ENCODE results near the gene CALHM5.

CALHM5 gene

GRCh38 chr6:116522896-116523295 lies 11.5 kb downstream of the CALHM5 start:
- no peak for TF ChIP-seq CTCF (IDR thresholded peaks at IDR 0.05; ENCODE audit: low read depth, low read length)
- H3K4me3 ChIP-seq (ENCODE audit: low read depth, low read length), result no peak overlapping the region

GRCh38 chr6:116524236-116524635 lies 12.8 kb downstream of the CALHM5 start:
- H3K4me3 ChIP-seq (ENCODE audit: low read depth, low read length), result no peak overlapping the region
- no peak for TF ChIP-seq CTCF (IDR thresholded peaks at IDR 0.05; ENCODE audit: low read depth, low read length)

GRCh38 chr6:116528133-116528532 lies 16.7 kb downstream of the CALHM5 start:
- H3K4me3 ChIP-seq (ENCODE audit: low read depth, low read length), result no peak overlapping the region
- no peak for TF ChIP-seq CTCF (IDR thresholded peaks at IDR 0.05; ENCODE audit: low read depth, low read length)

- TF ChIP-seq CTCF (IDR thresholded peaks at IDR 0.05; ENCODE audit: low read depth, low read length), result no peak
- no peak overlapping the region for H3K4me3 ChIP-seq (ENCODE audit: low read depth, low read length)
Measured at GRCh38 chr6:116528780-116529179, 17.3 kb downstream of the CALHM5 start.

- no peak for TF ChIP-seq CTCF (IDR thresholded peaks at IDR 0.05; ENCODE audit: low read depth, low read length)
- no peak overlapping the region for H3K4me3 ChIP-seq (ENCODE audit: low read depth, low read length)
Measured at GRCh38 chr6:116529466-116530290, 18.2 kb downstream of the CALHM5 start.

GRCh38 chr6:116530436-116530835 lies 19.0 kb downstream of the CALHM5 start:
- no peak for TF ChIP-seq CTCF (IDR thresholded peaks at IDR 0.05; ENCODE audit: low read depth, low read length)
- H3K4me3 ChIP-seq (ENCODE audit: low read depth, low read length), result no peak overlapping the region

GRCh38 chr6:116531675-116532570 lies 20.5 kb downstream of the CALHM5 start:
- peak; percentile 43; the same call in 1 of the 2 replicates for TF ChIP-seq CTCF (IDR thresholded peaks at IDR 0.05; ENCODE audit: low read depth, low read length)
- no peak overlapping the region for H3K4me3 ChIP-seq (ENCODE audit: low read depth, low read length)
